HepG2 (cell line): Measurements from ENCODE around the gene MAGEB17. TPM values are rescaled to one million over a fixed set of nuclear protein-coding genes. Genes with fewer than 3 reads are reported as not detected.

Source experiments
- ATAC-seq: fragments of 200-7000 bp; cut with Tn5 transposase; 3 replicates; pipeline ENCODE4 v1.9.1; 2020; ENCODE audit warnings: mild to moderate bottlenecking, moderate library complexity
- BruUV-seq: library from RNA; stranded (reverse); fragments of 400-500 nt; replicated peaks from 2 replicates; lab custom pipeline; 2021; lab: Mats Ljungman, UMichigan
- CTCF ChIA-PET: fragments of 300-600 bp; formaldehyde crosslinking; extraction: SDS; loops from one replicate; lab custom pipeline; 2021; ENCODE audit warnings: low total read pairs, inconsistent platforms, low intra/inter-chr PET ratio; lab: Yijun Ruan, JAX
- POLR2A ChIA-PET: fragments of 350-600 bp; sonication (Branson Sonifier 250); formaldehyde crosslinking; loops from one replicate; lab custom pipeline; 2020; ENCODE audit warnings: antibody characterized with exemption, inconsistent platforms; lab: Yijun Ruan, JAX
- DNase-seq: peaks from one replicate; pipeline ENCODE4 v3.0.0-alpha.2; 2015; ENCODE audit warnings: low spot score
- FAIRE-seq: peaks from 3 replicates; lab custom pipeline; 2011; peaks lifted over from hg19 to GRCh38; lab: Jason Lieb, UNC
- H2AFZ ChIP-seq: one replicate; pipeline ENCODE4 v1.6.1; 2011; ENCODE audit warnings: low read length, inconsistent platforms
- H3K27ac ChIP-seq: fragments of 300-600 bp; 3 replicates; pipeline ENCODE4 v1.8.0; 2011; ENCODE audit warnings: mixed run types, mild to moderate bottlenecking, mixed read lengths, low read length, inconsistent platforms; ENCODE audit not compliant: insufficient read depth; ENCODE audit errors: extremely low read length
- H3K27me3 ChIP-seq, 2 experiments: fragments of 200-600 bp in 1 of 2; 2 replicates in 1 of 2; 3 replicates in 1 of 2; pipeline versions ENCODE4 v1.6.0 to v1.8.0; 2011; ENCODE audit warnings: low read length in 2 of 2, mild to moderate bottlenecking in 2 of 2, moderate library complexity in 2 of 2, inconsistent platforms in 1 of 2; ENCODE audit not compliant: insufficient read depth in 2 of 2, control insufficient read depth in 1 of 2
- H3K36me3 ChIP-seq, 2 experiments: fragments of 200-600 bp in 1 of 2; replicated peaks in 1 of 2; 2 replicates in 1 of 2; 3 replicates in 1 of 2; pipeline versions ENCODE4 v1.5.1 to v1.8.0; 2011; ENCODE audit warnings: low read length in 2 of 2, inconsistent platforms in 1 of 2; ENCODE audit not compliant: insufficient read depth in 2 of 2, control insufficient read depth in 1 of 2
- H3K4me1 ChIP-seq: 2 replicates; pipeline ENCODE4 v1.5.1; 2012; ENCODE audit warnings: low read length, inconsistent platforms; ENCODE audit not compliant: insufficient read depth
- H3K4me2 ChIP-seq: 2 replicates; pipeline ENCODE4 v1.6.0; 2011; ENCODE audit warnings: low read depth, low read length, inconsistent platforms
- H3K4me3 ChIP-seq, 3 experiments: fragments of 200-600 bp in 1 of 3; sonication (generic), shearing (Covaris generic) in 1 of 3; replicated peaks in 1 of 3; 2 replicates each; pipeline ENCODE4 v1.5.1; 2011 to 2016; ENCODE audit warnings: low read length in 3 of 3, inconsistent platforms in 2 of 3, low read depth in 2 of 3, mild to moderate bottlenecking in 2 of 3, control low read depth in 1 of 3, mixed read lengths in 1 of 3; ENCODE audit not compliant: insufficient read depth in 1 of 3
- H3K79me2 ChIP-seq: one replicate; pipeline ENCODE4 v1.6.1; 2011; ENCODE audit warnings: low read length, inconsistent platforms; ENCODE audit not compliant: insufficient read depth
- H3K9ac ChIP-seq: 2 replicates; pipeline ENCODE4 v1.6.0; 2011; ENCODE audit warnings: mild to moderate bottlenecking, low read depth, low read length, inconsistent platforms; ENCODE audit not compliant: insufficient read depth
- H3K9me3 ChIP-seq: 2 replicates; pipeline ENCODE4 v1.5.1; 2012; ENCODE audit warnings: mild to moderate bottlenecking, low read length
- H4K20me1 ChIP-seq: 2 replicates; pipeline ENCODE4 v1.6.0; 2011; ENCODE audit warnings: inconsistent platforms, mild to moderate bottlenecking, low read length, moderate library complexity; ENCODE audit not compliant: insufficient read depth
- HDAC2 ChIP-seq: sonication (generic); formaldehyde crosslinking; IDR thresholded peaks from 2 replicates; pipeline ENCODE4 v1.4.0; 2020; ENCODE audit warnings: missing genetic modification reagents
- HHEX ChIP-seq: IDR thresholded peaks from 2 replicates; pipeline ENCODE4 v1.6.1; 2016; ENCODE audit warnings: control low read depth
- KLF16 ChIP-seq, 2 experiments: sonication (generic) in 1 of 2; formaldehyde crosslinking in 1 of 2; IDR thresholded peaks; 2 replicates each; pipeline versions ENCODE4 v1.6.1 to v1.8.0; 2016 to 2023; ENCODE audit warnings: missing genetic modification reagents in 2 of 2, missing compliant biosample characterization in 1 of 2
- ONECUT2 ChIP-seq: sonication (generic); formaldehyde crosslinking; IDR thresholded peaks from 2 replicates; pipeline ENCODE4 v1.4.0; 2020; ENCODE audit warnings: missing genetic modification reagents
- PHF8 ChIP-seq: sonication (generic); formaldehyde crosslinking; IDR thresholded peaks from 2 replicates; pipeline ENCODE4 v1.5.0; 2020; ENCODE audit warnings: missing genetic modification reagents
- REL ChIP-seq: sonication (generic); formaldehyde crosslinking; conservative IDR thresholded peaks from 2 replicates; pipeline ENCODE4 v1.8.0; 2022; ENCODE audit warnings: mild to moderate bottlenecking, missing genetic modification reagents, moderate library complexity
- TBX3 ChIP-seq: fragments of 450-650 bp; IDR thresholded peaks from 2 replicates; pipeline ENCODE4 v1.6.1; 2017; ENCODE audit warnings: antibody characterized with exemption, mild to moderate bottlenecking, inconsistent platforms, borderline replicate concordance
- ZNF12 ChIP-seq: sonication (generic); formaldehyde crosslinking; IDR thresholded peaks from 2 replicates; pipeline ENCODE4 v1.5.0; 2020; ENCODE audit warnings: missing genetic modification reagents
- ZNF30 ChIP-seq: sonication (generic); formaldehyde crosslinking; IDR thresholded peaks from 2 replicates; pipeline ENCODE4 v1.5.0; 2020; ENCODE audit warnings: mild to moderate bottlenecking, missing genetic modification reagents
- ZNF331 ChIP-seq: sonication (generic); formaldehyde crosslinking; IDR thresholded peaks from 2 replicates; pipeline ENCODE4 v1.4.0; 2020; ENCODE audit warnings: missing genetic modification reagents
- ZNF678 ChIP-seq: sonication (generic); formaldehyde crosslinking; IDR thresholded peaks from 2 replicates; pipeline ENCODE4 v1.4.0; 2020; ENCODE audit warnings: mild to moderate bottlenecking, missing genetic modification reagents
- ZNF724P ChIP-seq: sonication (generic); formaldehyde crosslinking; IDR thresholded peaks from 2 replicates; pipeline ENCODE4 v1.8.0; 2022; ENCODE audit warnings: missing genetic modification reagents, borderline replicate concordance
- ZNF788 ChIP-seq: sonication (generic); formaldehyde crosslinking; IDR thresholded peaks from 2 replicates; pipeline ENCODE4 v1.5.0; 2020; ENCODE audit warnings: mild to moderate bottlenecking, missing genetic modification reagents, borderline replicate concordance
- in situ Hi-C: cut with HindIII; loops from 2 replicates; pipeline ENCODE4 v1.10.0; 2017; ENCODE audit warnings: low pct_unique_long_range_greater_than_20kb; ENCODE audit not compliant: extremely low pct_ligation_motif_present
- intact Hi-C: fragments of 100-400 bp; cut with micrococcal nuclease; formaldehyde crosslinking; loops from one replicate; pipeline ENCODE4 v1.10.0; 2022; ENCODE audit not compliant: unreplicated experiment
- polyA plus RNA-seq, 8 experiments: library from polyadenylated mRNA; depleted of rRNA in 3 of 8; stranded (reverse) in 7 of 8; unstranded in 1 of 8; fragments of >200 nt; fragmentation: Illumina TruSeq in 4 of 8; extraction: Trizol in 4 of 8; gene quantifications; 2 replicates each; pipeline versions ENCODE4 v1.2.1 to v1.2.3, GENCODE V29; 2011 to 2016; ENCODE audit warnings: low read depth in 4 of 8, missing spikeins in 1 of 8, mixed read lengths in 1 of 8; ENCODE audit not compliant: insufficient read depth in 1 of 8
- total RNA-seq, 5 experiments: library from RNA; depleted of rRNA; stranded (reverse); fragments of >200 nt; fragmentation: Illumina TruSeq; extraction: Trizol; gene quantifications; 2 replicates each; pipeline ENCODE4 v1.2.3, GENCODE V29; 2016; ENCODE audit warnings: low read depth in 1 of 5
- TF ChIP-seq, protein P1 (sequence below): IDR thresholded peaks from 2 replicates; pipeline ENCODE4 v1.6.1; 2018; ENCODE audit warnings: missing genetic modification reagents
- TF ChIP-seq, protein P2 (sequence below): sonication (generic); formaldehyde crosslinking; IDR thresholded peaks from 2 replicates; pipeline ENCODE4 v1.9.0; 2021; ENCODE audit warnings: missing genetic modification reagents, borderline replicate concordance
- TF ChIP-seq, protein P3 (sequence below): sonication (generic); formaldehyde crosslinking; IDR thresholded peaks from 2 replicates; pipeline ENCODE4 v1.5.0; 2020; ENCODE audit warnings: mild to moderate bottlenecking, missing genetic modification reagents
- TF ChIP-seq, protein P4 (sequence below): sonication (generic); formaldehyde crosslinking; IDR thresholded peaks from 2 replicates; pipeline ENCODE4 v1.4.0; 2020; ENCODE audit warnings: missing genetic modification reagents

The MAGEB17 gene
- total and polyA plus RNA-seq, 2 of the 13 experiments (the other 11 are each of a cell fraction or from before 2014, with no cell fraction given): not detected

DNA sequence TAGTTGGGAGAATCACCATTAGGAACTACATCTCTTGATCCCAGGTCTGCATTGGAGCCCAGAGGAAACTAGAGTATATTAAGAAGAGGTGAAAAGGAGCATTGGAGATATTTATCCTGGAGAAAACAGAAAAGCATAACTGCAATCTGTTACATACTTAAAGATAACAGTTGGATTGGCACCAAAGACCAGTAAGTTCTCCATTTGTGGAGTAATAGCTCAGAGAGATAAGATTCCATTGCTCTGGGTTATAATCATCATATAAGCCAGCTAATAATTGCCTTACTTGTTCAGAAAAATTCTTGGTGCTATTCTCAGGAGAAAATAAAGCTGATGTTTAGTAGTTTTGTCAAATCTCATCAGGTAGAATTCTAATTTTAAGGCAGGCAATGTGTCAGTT, 23.3 kb upstream of the MAGEB17 start:
- Histone ChIP-seq H3K4me1 (no peaks in the 10 kb centered on the region), H3K9ac (no peak overlapping the region), H3K4me2 (no peak overlapping the region), H3K79me2 (no peaks in the 10 kb centered on the region), H3K4me3 (no peak overlapping the region), H3K36me3 (no peaks in the 10 kb centered on the region), H4K20me1 (no peaks in the 10 kb centered on the region), H3K27me3 (no peaks in the 10 kb centered on the region), H3K9me3 (no peaks in the 10 kb centered on the region), H2AFZ (no peak overlapping the region), H3K27ac (no peak overlapping the region)
- POLR2A ChIA-PET: no interaction called here
- intact Hi-C loops: no loop called here
- no peak for FAIRE-seq
- CTCF ChIA-PET: no interaction called here
- in situ Hi-C loops: no loop called here
- no peak for ATAC-seq
- no TSS peak for BruUV-seq
- DNase-seq: no peak
- no peak for TF ChIP-seq ZNF724P (CRISPR knock-in tag)
- TF ChIP-seq, protein P1, sequence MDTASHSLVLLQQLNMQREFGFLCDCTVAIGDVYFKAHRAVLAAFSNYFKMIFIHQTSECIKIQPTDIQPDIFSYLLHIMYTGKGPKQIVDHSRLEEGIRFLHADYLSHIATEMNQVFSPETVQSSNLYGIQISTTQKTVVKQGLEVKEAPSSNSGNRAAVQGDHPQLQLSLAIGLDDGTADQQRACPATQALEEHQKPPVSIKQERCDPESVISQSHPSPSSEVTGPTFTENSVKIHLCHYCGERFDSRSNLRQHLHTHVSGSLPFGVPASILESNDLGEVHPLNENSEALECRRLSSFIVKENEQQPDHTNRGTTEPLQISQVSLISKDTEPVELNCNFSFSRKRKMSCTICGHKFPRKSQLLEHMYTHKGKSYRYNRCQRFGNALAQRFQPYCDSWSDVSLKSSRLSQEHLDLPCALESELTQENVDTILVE (CRISPR knock-in tag): no peak
- TF ChIP-seq ONECUT2 (CRISPR knock-in tag): no peak
- TF ChIP-seq, protein P2, sequence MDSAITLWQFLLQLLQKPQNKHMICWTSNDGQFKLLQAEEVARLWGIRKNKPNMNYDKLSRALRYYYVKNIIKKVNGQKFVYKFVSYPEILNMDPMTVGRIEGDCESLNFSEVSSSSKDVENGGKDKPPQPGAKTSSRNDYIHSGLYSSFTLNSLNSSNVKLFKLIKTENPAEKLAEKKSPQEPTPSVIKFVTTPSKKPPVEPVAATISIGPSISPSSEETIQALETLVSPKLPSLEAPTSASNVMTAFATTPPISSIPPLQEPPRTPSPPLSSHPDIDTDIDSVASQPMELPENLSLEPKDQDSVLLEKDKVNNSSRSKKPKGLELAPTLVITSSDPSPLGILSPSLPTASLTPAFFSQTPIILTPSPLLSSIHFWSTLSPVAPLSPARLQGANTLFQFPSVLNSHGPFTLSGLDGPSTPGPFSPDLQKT: no peak
- TF ChIP-seq TBX3: no peak
- TF ChIP-seq KLF16 (CRISPR knock-in tag; IDR thresholded peaks at IDR 0.05): no peak
- TF ChIP-seq HDAC2 (CRISPR knock-in tag): no peak
- no peak for TF ChIP-seq REL (CRISPR knock-in tag)
- TF ChIP-seq, protein P3, sequence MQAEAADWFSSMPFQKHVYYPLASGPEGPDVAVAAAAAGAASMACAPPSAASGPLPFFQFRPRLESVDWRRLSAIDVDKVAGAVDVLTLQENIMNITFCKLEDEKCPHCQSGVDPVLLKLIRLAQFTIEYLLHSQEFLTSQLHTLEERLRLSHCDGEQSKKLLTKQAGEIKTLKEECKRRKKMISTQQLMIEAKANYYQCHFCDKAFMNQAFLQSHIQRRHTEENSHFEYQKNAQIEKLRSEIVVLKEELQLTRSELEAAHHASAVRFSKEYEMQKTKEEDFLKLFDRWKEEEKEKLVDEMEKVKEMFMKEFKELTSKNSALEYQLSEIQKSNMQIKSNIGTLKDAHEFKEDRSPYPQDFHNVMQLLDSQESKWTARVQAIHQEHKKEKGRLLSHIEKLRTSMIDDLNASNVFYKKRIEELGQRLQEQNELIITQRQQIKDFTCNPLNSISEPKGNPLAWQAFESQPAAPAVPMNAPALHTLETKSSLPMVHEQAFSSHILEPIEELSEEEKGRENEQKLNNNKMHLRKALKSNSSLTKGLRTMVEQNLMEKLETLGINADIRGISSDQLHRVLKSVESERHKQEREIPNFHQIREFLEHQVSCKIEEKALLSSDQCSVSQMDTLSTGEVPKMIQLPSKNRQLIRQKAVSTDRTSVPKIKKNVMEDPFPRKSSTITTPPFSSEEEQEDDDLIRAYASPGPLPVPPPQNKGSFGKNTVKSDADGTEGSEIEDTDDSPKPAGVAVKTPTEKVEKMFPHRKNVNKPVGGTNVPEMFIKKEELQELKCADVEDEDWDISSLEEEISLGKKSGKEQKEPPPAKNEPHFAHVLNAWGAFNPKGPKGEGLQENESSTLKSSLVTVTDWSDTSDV: no peak
- no peak for TF ChIP-seq PHF8
- no peak for TF ChIP-seq ZNF788 (CRISPR knock-in tag)
- TF ChIP-seq ZNF678 (CRISPR knock-in tag): no peak
- TF ChIP-seq ZNF30 (CRISPR knock-in tag): no peak
- TF ChIP-seq ZNF331 (CRISPR knock-in tag): no peak
- TF ChIP-seq HHEX (CRISPR knock-in tag): no peak
- TF ChIP-seq, protein P4, sequence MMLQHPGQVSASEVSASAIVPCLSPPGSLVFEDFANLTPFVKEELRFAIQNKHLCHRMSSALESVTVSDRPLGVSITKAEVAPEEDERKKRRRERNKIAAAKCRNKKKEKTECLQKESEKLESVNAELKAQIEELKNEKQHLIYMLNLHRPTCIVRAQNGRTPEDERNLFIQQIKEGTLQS (CRISPR knock-in tag): no peak
- no peak for TF ChIP-seq ZNF12 (CRISPR knock-in tag)
